Stomach smooth muscle (tissue), 2 donors: ENCODE data around the gene BCL7A.

Experiments used
- H3K27ac ChIP-seq: one replicate; pipeline ENCODE4 v1.7.0; 2013; ENCODE audit warnings: mild to moderate bottlenecking, low read length, inconsistent platforms
- H3K27me3 ChIP-seq, 2 donors: one replicate each; pipeline ENCODE4 v1.7.0; 2013; ENCODE audit warnings: low read length in 2 of 2; ENCODE audit not compliant: insufficient read depth in 2 of 2, control insufficient read depth in 1 of 2
- H3K36me3 ChIP-seq, 2 donors: one replicate each; pipeline ENCODE4 v1.7.0; 2013; ENCODE audit warnings: low read length in 2 of 2; ENCODE audit not compliant: control insufficient read depth in 2 of 2, insufficient read depth in 2 of 2
- H3K4me1 ChIP-seq: one replicate; pipeline ENCODE4 v1.7.0; 2013; ENCODE audit warnings: low read length; ENCODE audit not compliant: control insufficient read depth, insufficient read depth
- H3K4me3 ChIP-seq, 2 donors: one replicate each; pipeline ENCODE4 v1.7.0; 2013; ENCODE audit warnings: low read length in 2 of 2
- H3K9ac ChIP-seq, 2 donors: one replicate each; pipeline ENCODE4 v1.7.0; 2013; ENCODE audit warnings: low read length in 2 of 2, mild to moderate bottlenecking in 1 of 2
- H3K9me3 ChIP-seq, 2 donors: one replicate each; pipeline ENCODE4 v1.7.0; 2013; ENCODE audit warnings: low read length in 2 of 2; ENCODE audit not compliant: control insufficient read depth in 2 of 2
- donor health status: healthy.
- donor health status: Pancreatic carcinoma.

The BCL7A gene

DNA sequence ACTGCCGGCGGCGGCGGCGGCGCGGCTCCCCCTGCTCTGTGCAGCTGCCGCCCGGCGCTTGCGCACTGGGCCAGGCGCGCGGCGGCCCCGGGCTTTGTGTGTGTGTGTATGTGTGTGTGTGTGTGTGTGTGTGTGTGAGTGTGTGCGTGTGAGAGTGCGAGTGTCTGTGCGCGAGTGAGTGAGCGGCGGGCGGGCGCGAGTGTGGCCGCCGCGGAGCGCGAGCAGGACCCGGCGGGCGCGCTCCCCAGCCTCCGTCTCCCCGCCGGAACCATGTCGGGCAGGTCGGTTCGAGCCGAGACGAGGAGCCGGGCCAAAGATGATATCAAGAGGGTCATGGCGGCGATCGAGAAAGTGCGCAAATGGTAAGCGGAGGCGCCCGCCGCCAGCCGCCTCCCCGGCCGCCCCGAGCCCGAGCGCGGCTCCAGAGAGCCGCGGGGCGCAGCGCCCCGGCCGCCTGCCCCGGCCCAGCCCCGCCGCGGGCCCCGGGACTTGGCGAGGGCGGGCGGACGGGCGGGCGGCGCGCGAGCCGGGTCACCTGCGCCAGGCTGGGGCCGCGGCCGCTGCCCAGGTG, at the start of gene BCL7A:
BCL7A (plus strand) TSS at position 63 of the 571 bp plus-strand sequence; CDS start at position 271, 208 bp downstream.
- peak within 1 kb of the TSS; percentile 48 to 64 for H3K9ac ChIP-seq
- H3K4me1 ChIP-seq, result peaks cover 20% of the 10 kb centered on the region
- peak within 1 kb of the TSS; percentile 65 to 77 for H3K4me3 ChIP-seq
- no peaks in the 10 kb centered on the region for H3K36me3 ChIP-seq
- H3K27me3 ChIP-seq, result no peaks in the 10 kb centered on the region
- H3K9me3 ChIP-seq, result no peaks in the 10 kb centered on the region
- peak within 1 kb of the TSS; percentile 80 for H3K27ac ChIP-seq

DNA sequence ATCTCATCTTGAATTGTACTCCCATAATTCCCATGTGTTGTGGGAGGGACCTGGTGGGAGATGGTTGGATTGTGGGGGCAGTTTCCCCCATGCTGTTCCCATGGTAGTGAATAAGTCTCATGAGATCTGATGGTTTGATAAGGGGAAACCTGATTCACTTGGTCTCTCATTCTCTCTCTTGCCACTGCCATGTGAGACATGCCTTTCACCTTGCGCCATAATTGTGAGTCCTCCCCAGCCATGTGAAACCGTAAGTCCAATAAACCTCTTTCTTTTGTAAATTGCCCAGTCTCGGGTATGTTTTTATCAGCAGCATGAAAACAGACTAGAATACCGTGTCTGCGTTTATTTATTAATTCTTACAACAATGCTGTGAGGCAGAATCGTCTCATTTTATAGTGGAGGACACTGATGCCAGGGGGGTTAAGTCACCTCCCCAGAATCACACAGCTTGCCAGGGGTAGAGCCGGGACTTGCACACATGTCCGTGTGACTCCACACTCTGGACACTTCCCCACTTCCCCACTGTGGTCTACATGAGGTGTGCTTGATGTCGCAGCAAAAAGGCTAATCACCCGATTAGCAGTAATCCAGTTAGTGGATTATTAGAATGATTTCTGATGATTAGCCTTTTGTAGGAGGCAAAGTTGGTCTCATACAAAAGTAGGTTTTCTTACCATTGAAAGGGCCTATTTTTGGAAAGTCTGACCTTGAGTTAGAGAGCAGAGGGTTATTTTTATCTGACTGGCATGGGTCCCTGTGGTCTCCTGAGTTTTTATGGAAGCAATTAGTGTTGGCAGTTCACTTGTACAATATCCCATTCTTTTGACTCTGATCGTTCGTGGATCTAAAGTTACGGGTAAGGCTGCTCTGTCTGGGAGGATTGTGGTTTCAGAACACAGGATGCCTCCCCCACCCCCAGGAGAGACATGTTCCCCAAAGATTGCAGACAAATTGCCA, 47.4 kb upstream of the BCL7A start:
- Histone ChIP-seq H3K27ac (no peak overlapping the region), H3K4me1 (no peaks in the 10 kb centered on the region), H3K36me3 (no peaks in the 10 kb centered on the region), H3K9ac (no peak overlapping the region), H3K27me3 (no peaks in the 10 kb centered on the region), H3K4me3 (no peak overlapping the region), H3K9me3 (no peaks in the 10 kb centered on the region)

DNA sequence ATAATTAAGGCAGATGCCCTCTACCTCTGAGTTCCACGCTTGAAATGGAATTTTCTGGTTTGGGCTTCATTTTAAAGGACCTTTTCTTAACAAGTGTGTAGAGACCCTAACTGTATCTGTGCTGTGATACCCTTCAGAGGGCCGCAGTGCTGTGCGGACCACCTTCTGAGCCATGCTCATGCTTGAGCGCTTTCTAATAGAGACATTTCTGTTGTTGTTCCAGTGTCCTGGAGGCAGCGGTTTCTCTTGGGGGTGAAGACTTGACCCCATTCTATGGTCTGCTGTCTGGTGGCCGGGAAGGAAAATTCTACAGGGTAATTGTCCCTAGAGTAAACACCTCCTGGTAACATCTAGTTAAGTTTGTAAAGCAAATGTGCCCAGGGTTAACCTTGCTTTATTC, 46.7 kb upstream of the BCL7A start:
- Histone ChIP-seq H3K36me3 (no peaks in the 10 kb centered on the region), H3K4me3 (no peak overlapping the region), H3K9ac (no peak overlapping the region)

DNA sequence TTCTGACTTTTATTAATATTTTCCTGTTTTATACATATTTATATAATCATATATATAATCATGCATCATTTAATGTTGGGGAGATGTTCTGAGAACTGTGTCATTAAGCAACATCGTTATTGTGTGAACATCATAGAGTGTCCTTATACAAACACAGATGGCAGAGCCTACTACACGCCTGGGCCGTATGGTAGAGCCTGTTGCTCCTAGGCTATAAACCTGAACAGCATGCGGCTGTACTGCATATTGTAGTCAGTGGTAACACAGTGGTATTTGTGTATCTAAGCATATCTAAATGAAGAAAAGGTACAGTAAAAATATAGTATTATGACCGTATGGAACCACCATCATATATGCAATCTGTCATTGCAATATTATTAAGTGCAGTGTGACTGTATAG, 44.7 kb upstream of the BCL7A start:
- Histone ChIP-seq H3K27ac (no peak overlapping the region), H3K9ac (no peak overlapping the region), H3K4me1 (no peaks in the 10 kb centered on the region), H3K36me3 (no peaks in the 10 kb centered on the region), H3K27me3 (no peaks in the 10 kb centered on the region), H3K4me3 (no peak overlapping the region), H3K9me3 (no peaks in the 10 kb centered on the region)

More for the DNA sequence above, 46.7 kb upstream of the BCL7A start:
- no peaks in the 10 kb centered on the region for H3K4me1 ChIP-seq
- no peaks in the 10 kb centered on the region for H3K27me3 ChIP-seq
- no peak overlapping the region for H3K27ac ChIP-seq
- no peaks in the 10 kb centered on the region for H3K9me3 ChIP-seq

DNA sequence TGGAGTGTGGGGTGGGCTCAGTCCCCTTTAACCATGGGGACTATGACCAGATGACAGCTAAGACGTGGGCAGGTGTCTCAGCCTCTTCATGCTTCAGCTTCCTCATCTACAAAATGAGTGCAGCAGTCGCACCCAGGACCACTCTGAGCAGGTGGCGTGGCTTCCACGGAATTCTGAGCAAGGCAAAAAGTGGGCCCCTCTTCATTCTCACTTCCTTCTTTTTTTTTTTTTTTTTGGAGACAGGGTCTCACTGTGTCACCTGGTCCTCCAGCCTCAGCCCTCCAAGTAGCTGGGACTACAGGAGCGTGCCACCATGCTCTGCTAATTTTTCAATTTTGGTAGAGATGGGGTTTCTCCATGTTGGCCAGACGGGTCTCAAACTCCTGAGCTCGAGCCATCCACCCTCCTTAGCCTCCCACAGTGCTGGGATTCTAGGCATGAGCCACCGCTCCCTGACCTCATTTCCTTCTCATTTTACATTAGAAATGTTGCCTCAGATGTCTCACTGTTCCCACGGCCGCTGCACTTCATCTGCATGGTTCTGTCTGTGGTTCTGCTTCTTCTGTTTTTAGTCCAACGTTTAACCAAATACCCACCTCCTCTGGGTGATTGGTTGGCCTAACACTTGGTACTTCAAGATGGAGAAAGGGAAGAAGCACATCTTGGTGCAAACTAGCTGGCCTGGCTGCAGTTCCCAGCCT, 41.3 kb upstream of the BCL7A start:
- no peak overlapping the region for H3K9ac ChIP-seq
- no peaks in the 10 kb centered on the region for H3K27me3 ChIP-seq
- H3K4me3 ChIP-seq, result no peak overlapping the region
- no peak overlapping the region for H3K27ac ChIP-seq
- H3K36me3 ChIP-seq, result no peaks in the 10 kb centered on the region
- H3K9me3 ChIP-seq, result no peaks in the 10 kb centered on the region
- H3K4me1 ChIP-seq, result no peaks in the 10 kb centered on the region

DNA sequence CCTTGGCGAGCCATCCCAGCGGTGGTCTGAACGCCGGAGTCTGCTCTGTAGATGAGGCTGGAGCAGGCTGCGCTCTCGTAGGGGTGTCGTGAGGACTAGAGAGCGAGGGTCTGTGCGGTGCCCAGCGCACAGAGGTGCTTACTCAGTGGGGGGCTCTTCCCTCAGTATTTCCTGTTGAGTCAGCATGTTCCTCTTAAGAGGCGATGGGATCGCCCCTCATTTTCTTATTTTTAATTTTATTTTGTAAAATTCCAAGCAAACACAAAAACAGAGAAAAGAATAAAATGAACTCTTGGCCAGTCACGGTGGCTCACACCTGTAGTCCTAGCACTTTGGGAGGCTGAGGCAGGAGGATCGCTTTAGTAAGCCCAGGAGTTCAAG, 40.8 kb upstream of the BCL7A start:
- no peaks in the 10 kb centered on the region for H3K36me3 ChIP-seq
- no peaks in the 10 kb centered on the region for H3K9me3 ChIP-seq
- no peaks in the 10 kb centered on the region for H3K4me1 ChIP-seq
- H3K9ac ChIP-seq, result no peak overlapping the region
- H3K4me3 ChIP-seq, result no peak overlapping the region
- H3K27ac ChIP-seq, result no peak overlapping the region
- no peaks in the 10 kb centered on the region for H3K27me3 ChIP-seq

DNA sequence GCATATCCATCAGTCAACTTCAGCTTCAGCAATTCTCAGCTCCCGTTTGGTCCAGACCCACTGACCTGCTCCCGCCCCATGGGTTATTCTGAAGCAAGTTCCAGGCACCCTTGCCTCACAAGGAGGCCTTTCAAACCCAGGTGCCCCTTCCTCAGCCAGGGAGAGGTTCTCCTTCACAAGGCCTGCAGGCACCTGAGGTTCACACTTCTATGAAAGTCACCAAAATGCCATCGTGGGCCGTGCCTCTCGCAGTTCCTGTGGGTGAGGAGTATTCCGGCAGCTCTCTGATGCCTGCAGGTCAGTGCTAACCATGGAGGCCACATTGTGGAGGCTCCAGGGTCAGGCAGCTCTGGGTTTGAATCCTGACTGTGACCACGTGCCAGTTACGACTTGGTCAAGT, 40.2 kb upstream of the BCL7A start:
- Histone ChIP-seq H3K9me3 (no peaks in the 10 kb centered on the region), H3K9ac (no peak overlapping the region), H3K4me1 (no peaks in the 10 kb centered on the region), H3K4me3 (no peak overlapping the region), H3K27me3 (no peaks in the 10 kb centered on the region), H3K27ac (no peak overlapping the region), H3K36me3 (no peaks in the 10 kb centered on the region)

DNA sequence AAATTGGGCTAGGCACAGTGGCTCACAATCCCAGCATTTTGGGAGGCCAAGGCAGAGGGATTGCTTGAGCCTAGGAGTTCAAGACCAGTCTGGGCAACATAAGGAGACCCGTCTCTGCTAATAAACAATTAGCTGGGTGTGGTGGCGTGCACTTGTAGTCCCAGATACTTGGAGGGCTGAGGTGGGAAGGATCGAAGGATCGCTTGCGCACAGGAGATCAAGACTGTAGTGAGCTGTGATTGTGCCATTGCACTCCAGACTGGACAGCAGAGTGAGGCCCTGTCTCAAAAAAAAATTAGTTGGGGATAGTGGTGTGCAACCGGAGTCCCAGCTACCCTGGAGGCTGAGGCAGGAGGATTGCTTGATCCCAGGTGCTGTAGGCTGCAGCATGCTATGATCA, 38.7 kb upstream of the BCL7A start:
- H3K4me1 ChIP-seq, result no peaks in the 10 kb centered on the region
- H3K36me3 ChIP-seq, result no peaks in the 10 kb centered on the region
- no peak overlapping the region for H3K9ac ChIP-seq
- no peaks in the 10 kb centered on the region for H3K9me3 ChIP-seq
- H3K27ac ChIP-seq, result no peak overlapping the region
- no peak overlapping the region for H3K4me3 ChIP-seq
- H3K27me3 ChIP-seq, result no peaks in the 10 kb centered on the region

DNA sequence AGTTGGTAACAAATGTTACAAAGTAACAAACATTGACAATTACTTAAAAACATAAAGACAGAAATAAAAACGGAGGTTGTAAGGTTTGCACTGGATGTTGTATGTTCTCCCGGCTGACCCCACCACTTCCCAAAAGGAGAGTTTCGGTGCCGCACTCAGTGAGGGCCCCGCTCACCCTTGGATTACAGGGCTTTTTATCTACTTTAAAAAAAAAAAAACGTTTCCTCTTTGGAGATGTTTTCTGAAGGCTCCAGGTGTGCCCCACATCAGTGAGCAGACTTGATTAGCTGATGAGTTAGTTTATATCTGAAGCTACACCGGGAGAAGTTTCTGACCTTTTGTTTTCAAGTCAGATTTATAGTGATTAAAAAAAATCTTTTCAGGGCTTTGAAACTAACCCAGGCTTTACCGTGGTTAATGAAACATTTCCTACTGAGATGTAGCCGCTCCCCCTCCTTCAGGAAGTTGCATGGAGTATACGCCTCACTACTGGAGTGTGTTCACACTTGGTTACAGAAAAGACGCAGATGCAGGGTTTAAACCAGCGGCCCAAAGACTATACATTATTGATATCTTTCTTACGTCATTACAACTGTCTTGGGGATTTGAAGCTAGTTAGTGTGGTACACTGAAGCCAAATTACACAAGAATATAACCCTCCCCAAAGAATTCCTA, 38.0 kb upstream of the BCL7A start:
- no peak overlapping the region for H3K27ac ChIP-seq
- H3K4me3 ChIP-seq, result no peak overlapping the region
- H3K27me3 ChIP-seq, result no peaks in the 10 kb centered on the region
- H3K4me1 ChIP-seq, result no peaks in the 10 kb centered on the region
- no peaks in the 10 kb centered on the region for H3K36me3 ChIP-seq
- no peak overlapping the region for H3K9ac ChIP-seq
- no peaks in the 10 kb centered on the region for H3K9me3 ChIP-seq

DNA sequence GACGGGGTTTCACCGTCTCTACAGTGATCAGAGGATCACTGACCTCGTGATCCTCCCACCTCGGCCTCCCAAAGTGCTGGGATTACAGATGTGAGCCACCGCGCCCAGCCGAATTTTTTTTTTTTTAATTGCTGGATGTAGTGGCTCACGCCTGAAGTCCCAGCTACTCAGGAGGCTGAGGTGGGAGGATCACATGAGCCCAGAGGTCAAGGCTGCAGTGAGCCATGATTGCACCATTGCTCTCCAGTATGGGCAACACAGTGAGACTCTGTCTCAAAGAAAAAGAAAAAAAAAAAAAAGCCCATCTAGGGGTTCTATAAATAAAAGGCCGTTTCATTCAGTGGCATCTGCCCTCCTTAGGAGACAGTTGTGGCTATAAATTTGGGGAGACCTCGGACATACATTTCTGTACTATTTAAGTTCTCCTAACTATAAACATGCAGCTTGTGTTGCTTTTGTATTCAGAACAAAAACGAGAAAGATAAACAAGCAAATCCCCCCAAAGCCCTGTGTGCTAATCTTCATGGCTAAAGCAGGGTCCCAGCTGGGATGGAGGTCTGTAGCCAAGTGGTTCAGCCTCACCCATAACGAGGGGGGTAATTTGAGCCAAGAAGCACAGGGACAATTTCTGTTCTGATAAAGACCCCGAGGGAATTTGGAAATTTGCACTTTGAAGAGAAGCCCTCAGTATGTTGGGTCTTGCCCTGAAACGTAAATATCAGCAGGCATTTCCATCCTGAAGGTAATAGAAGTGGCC, 35.0 kb upstream of the BCL7A start:
- Histone ChIP-seq H3K27me3 (no peaks in the 10 kb centered on the region), H3K9ac (no peak overlapping the region), H3K4me3 (no peak overlapping the region), H3K9me3 (no peaks in the 10 kb centered on the region), H3K4me1 (no peaks in the 10 kb centered on the region), H3K27ac (no peak overlapping the region), H3K36me3 (no peaks in the 10 kb centered on the region)
